ENCODE measurements around the gene LCN1. TPM values are rescaled to one million over a fixed set of nuclear protein-coding genes. Genes with fewer than 3 reads are reported as not detected.
A peak's percentile ranks its signal among the peaks of the same experiment; 100 is the strongest.

LCN1 gene
- total RNA-seq, 1 experiment from 2014 or later: not detected

- H2AFZ ChIP-seq (ENCODE audit: low read length): no peak overlapping the region
- no peaks in the 10 kb centered on the region for H3K27me3 ChIP-seq (ENCODE audit: insufficient read depth, low read length)
- no peak overlapping the region for H4K5ac ChIP-seq (ENCODE audit: insufficient read length, low read depth, low read length)
- H3K23ac ChIP-seq (ENCODE audit: insufficient read length, low read depth, low read length): no peak overlapping the region
- no peak overlapping the region for H4K91ac ChIP-seq (ENCODE audit: insufficient read length, low read depth, low read length)
- H3K4ac ChIP-seq (ENCODE audit: low read depth, low read length): no peak overlapping the region
- DNase-seq: peak; percentile 65
- no peak overlapping the region for H2BK5ac ChIP-seq (ENCODE audit: insufficient read length, low read length)
- H4K8ac ChIP-seq (replicated peaks; ENCODE audit: insufficient read length, low read depth, low read length): no peak overlapping the region
- no peak overlapping the region for H3T11ph ChIP-seq (ENCODE audit: low read length)
- no CpG with 5 or more reads among the region's 14 CpGs for WGBS (ENCODE audit: extremely low coverage, insufficient read length, low lambda C conversion rate)
- Mint-ChIP-seq H3K9me3 (no peaks in the 10 kb centered on the region; a peak in 1 of 5 replicates), H3K27ac (no peak overlapping the region; a peak in 1 of 7 replicates), H3K4me3 (no peak overlapping the region), H3K36me3 (ENCODE audit: insufficient read depth in 1 of 3, low read depth in 3 of 3) (peaks cover 17 to 37% (median 36%) of the 10 kb centered on the region in 3 experiments; a peak in 6 of 7 replicates), H3K4me1 (peaks cover 8% of the 10 kb centered on the region in 2 experiments), H3K27me3 (ENCODE audit: low read depth) (no peaks in the 10 kb centered on the region)
- H3K18ac ChIP-seq (ENCODE audit: insufficient read length, low read depth, low read length): no peak overlapping the region
- no peaks in the 10 kb centered on the region for H3K9me3 ChIP-seq (ENCODE audit: control insufficient read depth, low read depth, low read length)
- H3K79me2 ChIP-seq (ENCODE audit: insufficient read depth, low read length): no peaks in the 10 kb centered on the region
- no peaks in the 10 kb centered on the region for H3K79me1 ChIP-seq (ENCODE audit: insufficient read depth, low read depth, low read length, poor library complexity, severe bottlenecking)
- H3K4me2 ChIP-seq (ENCODE audit: insufficient read depth, insufficient read length, low read length): no peak overlapping the region
- H3K23me2 ChIP-seq (ENCODE audit: insufficient read length, low read depth, low read length, poor library complexity, severe bottlenecking): peaks cover under 1% of the 10 kb centered on the region
- H3K4me1 ChIP-seq (ENCODE audit: insufficient read depth, low read length): peaks cover 2% of the 10 kb centered on the region; the same call in 1 of the 2 replicates
- no peak overlapping the region for H3K27ac ChIP-seq (ENCODE audit: insufficient read length, low read depth, low read length)
- no peak overlapping the region for H3K9ac ChIP-seq (ENCODE audit: extremely low read depth, insufficient read length, low read length)
- no peak overlapping the region for H3K56ac ChIP-seq (ENCODE audit: insufficient read length, low read depth, low read length)
- H2BK12ac ChIP-seq (ENCODE audit: insufficient read length, low read depth, low read length): no peak overlapping the region
- no peak overlapping the region; the same call in 1 of the 2 replicates for H2BK15ac ChIP-seq (ENCODE audit: low read depth, low read length)
- H2BK120ac ChIP-seq (ENCODE audit: low read depth, low read length, poor library complexity, severe bottlenecking): no peak overlapping the region
- H2AK5ac ChIP-seq (ENCODE audit: insufficient read length, low read length): no peak overlapping the region
- H2BK20ac ChIP-seq (ENCODE audit: low read depth, low read length, poor library complexity, severe bottlenecking): no peak overlapping the region
- TF ChIP-seq, protein P1, sequence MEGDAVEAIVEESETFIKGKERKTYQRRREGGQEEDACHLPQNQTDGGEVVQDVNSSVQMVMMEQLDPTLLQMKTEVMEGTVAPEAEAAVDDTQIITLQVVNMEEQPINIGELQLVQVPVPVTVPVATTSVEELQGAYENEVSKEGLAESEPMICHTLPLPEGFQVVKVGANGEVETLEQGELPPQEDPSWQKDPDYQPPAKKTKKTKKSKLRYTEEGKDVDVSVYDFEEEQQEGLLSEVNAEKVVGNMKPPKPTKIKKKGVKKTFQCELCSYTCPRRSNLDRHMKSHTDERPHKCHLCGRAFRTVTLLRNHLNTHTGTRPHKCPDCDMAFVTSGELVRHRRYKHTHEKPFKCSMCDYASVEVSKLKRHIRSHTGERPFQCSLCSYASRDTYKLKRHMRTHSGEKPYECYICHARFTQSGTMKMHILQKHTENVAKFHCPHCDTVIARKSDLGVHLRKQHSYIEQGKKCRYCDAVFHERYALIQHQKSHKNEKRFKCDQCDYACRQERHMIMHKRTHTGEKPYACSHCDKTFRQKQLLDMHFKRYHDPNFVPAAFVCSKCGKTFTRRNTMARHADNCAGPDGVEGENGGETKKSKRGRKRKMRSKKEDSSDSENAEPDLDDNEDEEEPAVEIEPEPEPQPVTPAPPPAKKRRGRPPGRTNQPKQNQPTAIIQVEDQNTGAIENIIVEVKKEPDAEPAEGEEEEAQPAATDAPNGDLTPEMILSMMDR (conservative IDR thresholded peaks at IDR 0.05): no peak
- peak overlapping the region; percentile 25; the same call in 1 of the 2 replicates for H3K14ac ChIP-seq (ENCODE audit: insufficient read depth, low read length)
- no peaks in the 10 kb centered on the region for H4K20me1 ChIP-seq (ENCODE audit: control insufficient read depth, insufficient read depth, insufficient read length)
These were observed 14.7 kb upstream of the LCN1 start for GRCh38 chr9:135506327-135507103.
